Stimulated activated CD8-positive, alpha-beta memory T cell treated with anti-CD3 and anti-CD28 coated beads, Interleukin-15, amount 100 ng/mL, for 1 hour (primary cell): Measurements from ENCODE around the gene CD48.

Source experiments
- DNase-seq: peaks from one replicate; pipeline ENCODE4 v3.0.0-alpha.2; 2020; ENCODE audit warnings: low read depth

Gene CD48, protein sequence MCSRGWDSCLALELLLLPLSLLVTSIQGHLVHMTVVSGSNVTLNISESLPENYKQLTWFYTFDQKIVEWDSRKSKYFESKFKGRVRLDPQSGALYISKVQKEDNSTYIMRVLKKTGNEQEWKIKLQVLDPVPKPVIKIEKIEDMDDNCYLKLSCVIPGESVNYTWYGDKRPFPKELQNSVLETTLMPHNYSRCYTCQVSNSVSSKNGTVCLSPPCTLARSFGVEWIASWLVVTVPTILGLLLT

DNA sequence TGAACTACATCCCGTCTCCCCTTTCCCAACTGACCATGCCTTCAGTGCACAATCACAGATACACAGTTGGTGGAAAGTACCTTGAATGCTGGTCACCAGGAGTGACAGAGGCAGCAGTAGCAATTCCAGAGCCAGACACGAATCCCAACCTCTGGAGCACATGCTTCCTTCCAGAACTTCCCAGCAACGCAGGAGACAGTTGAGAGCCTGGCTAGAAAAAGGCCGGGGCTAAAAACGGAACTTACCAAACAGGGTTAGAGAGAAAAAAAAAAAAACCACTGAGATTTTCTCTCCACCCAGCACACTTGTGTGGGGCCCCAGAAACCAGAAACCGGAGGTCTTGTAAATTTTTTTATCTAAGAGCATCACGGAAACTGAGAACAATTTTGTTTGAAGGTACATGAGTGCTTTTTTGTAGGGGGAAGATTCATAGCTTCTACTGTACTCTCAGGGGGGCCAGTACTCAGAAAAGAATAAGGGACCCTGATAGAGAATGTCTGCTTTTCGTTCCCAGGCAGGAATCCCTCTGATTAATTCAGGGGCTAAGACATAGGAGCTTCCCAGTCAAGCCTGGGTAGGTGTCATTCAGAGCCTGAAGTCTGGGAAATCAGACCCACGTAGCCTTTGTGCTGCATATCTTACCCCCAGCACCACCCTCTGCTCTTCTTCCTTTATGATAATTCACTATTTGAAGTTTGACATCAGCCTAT lies at the start of gene CD48:
Gene CD48, minus strand, starts transcription at position 221 of the 710 bp plus-strand sequence. Its CDS starts 59 bp downstream, at position 162.
- DNase-seq, result peak; percentile 28

DNA sequence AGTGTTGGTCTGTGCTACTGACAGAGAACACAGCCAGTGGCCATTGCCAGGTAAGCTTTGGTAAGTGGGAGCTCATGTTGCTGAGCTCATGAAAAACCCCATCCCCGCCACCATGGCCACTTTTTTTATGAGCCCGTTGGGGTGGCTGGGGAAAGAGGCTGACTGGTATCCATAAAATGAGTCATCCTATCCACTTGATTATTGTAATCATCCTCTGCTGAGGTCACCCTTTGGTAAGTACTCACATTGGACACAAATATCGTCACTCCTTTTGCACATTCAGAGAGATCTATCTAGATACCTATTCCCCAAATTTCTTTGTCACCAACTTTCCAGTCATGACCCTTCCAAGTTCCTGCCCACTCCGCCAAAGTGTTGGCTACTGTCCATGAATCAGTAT lies 49.4 kb upstream of the CD48 start:
- DNase-seq, result no peak

DNA sequence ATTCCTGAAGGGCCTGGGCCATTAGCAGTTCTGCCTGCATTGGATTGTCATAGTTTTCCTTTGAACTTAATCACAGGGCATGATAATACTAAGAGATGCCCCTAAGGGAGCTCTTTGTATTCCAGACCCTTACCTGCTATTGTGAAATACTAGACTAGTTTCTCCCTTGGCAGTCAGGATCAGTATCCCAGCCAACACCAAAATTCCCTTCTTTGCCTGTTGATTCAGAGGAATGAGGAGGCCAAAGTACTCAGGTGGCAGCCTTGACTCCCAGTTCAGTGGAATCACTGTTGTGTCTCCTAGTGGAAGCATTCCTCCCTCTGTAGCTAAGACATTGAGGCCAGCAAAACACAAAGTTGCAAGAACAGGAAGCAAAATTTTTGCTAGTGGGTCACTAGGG lies 48.1 kb upstream of the CD48 start:
- no peak for DNase-seq

DNA sequence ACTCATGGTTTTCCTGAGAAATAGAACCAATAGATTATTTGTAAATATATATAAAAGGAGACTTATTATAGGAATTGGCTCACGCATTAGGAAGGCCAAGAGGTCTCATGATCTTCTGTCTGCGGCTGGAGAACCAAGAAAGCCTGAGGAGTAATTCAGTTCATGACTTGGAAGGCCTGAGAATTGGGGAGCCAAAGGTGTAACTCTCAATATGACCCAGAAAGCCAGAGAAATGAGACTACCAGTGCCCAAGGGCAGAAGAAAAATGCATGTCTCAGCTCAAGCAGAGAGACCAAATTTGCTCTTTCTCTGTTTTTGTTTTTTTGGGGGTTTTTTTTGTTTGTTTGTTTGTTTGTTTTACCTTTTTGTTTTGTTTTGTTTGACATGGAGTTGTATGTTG lies 46.9 kb upstream of the CD48 start:
- DNase-seq, result no peak

DNA sequence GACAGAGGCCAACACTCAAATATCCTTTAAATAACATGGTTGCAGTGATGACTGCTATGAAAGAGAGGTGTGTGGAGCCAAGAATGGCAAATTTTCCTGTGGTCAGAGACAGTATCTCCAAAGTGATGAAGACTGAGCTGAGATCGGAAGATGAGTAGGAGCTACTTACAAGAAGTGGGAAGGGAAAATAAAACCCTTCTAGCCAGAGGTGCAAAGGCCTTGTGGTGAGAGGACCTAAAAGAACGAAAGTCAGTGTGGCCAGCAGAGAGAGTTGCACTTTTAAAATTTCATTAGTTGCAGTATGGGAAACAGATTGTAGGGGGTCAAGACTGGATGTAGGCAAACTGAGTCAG lies 45.2 kb upstream of the CD48 start:
- no peak for DNase-seq

DNA sequence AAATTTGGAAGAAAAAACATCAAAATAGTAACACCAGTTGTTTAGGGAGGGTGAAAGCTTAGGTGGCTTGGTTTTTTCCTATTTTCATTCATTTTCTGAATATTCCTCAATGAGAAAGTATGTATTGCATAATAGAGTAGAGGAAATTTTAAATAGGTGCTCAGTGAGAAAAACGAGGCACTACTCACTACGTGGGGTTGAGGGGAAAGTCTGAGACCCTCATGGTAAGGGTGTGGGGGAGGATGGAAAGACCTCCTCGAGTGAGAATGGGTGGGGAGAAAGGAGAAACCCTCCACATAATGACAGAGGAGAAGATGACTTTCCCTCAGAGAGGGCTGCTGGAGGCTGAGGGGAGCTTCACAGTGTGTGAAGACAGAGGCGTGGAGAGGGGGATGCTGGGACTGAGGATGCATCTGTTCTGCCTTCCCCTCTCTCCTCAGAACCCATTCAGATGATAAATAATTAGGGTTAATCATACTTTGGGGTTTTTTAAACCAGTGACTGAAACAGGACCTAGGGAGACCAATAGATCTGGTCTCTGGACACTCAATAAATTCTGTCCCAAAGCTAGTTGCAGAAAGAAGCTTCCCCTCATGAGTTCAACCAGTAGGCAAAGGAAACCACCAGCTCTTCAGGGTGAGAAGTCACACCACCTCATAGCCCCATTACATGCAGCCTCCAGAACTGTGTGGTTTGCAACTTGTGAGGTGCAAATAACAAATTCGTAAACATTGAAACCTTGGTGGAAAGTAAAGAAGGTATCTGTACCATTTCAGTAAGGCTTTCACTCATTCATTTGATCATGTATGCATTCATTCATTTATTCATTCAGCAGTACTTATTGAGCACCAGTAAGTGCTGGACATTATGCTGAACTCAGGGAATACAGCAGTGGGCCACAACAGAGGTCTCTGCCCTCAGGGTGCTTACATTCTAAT lies 44.6 kb upstream of the CD48 start:
- DNase-seq, result no peak

DNA sequence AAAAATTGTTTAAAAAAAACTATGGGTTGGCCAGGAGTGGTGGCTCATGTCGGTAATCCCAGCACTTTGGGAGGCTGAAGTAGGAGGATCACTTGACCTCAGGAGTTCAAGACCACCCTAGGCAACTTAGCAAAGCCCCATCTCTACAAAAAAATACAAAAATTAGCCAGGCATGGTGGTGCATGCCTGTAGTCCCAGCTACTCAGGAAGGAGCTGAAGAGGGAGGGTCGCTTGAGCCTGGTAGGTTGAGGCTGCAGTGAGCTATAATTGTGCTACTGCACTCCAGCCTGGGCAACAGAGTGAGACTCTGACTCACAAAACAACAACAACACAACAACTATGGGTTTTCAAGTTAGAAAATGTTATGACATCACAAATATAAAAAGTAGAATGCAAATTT lies 43.8 kb upstream of the CD48 start:
- DNase-seq, result no peak

DNA sequence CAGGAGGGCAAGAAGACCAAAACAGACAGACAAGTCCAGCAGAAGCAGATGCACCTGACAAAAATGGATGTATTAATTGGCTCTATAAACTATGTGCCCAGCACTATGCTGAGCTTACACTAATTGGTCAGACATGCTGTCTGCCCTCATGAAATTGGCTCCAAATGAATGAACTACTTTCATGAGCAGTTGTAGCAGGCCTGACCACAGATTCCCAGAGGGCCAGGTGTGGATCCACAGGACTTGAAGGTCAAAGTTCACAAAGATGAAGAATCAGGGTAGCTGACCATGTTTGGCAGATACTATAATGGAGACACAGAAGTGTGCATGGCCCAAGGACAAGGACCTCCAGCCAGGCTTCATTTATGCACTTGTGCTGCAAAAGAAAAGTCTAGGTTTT lies 42.0 kb upstream of the CD48 start:
- no peak for DNase-seq

DNA sequence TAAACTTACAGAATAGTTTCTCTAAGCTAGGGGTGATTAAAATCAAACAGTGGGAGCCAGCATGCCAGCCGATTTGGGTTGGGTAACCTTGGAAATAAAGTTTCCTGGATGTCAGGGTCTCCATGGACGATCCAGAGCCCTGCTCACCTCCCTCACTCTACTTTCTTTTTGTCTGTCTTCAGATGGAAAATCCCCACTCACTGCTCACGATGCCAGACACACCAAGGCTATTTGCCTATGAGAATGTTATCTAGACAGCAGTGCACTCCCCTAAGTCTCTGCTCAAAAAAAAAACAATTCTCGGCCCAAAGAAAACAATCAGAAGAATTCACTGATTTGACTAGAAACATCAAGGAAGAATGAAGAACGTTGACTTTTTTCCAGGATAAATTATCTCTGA lies 41.3 kb upstream of the CD48 start:
- DNase-seq, result no peak

DNA sequence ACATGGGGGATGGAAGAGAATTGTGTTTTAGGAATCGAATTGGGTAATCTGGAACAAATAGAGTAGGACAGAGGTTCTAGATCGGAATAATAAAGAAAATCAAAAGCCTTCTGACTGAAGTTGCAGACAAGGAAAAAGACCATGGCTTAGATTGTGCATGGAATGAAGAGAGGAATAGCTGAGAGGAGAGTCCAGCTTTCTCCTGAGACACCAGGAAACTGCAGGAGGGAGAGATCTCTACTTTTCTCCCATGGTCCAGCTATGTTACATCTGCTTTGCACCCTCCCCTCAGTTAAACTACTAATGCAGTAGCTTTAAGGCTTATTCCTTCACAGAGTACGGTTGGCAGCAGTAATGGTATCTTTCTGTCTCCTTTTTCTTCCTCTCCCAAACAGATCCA lies 40.8 kb upstream of the CD48 start:
- DNase-seq, result no peak

DNA sequence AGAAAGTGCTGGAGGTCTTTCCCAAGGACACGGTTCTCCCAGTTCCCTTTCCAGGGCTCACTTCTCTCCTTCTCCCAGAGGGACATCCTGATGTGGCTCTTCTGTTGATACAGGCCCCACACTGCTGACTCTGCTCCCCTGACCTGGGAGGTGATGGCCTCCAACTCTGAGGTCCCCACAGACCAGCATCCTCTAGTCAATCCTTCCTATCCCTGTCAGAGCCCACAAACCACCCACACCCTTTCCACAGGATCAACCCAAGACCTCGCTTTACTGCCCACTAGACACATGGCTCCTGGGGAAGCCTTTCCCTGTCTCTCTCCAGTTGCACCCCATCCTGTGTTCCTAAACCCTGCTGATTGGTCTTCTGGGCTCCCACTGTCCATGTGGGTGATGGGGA lies 39.0 kb upstream of the CD48 start:
- no peak for DNase-seq

DNA sequence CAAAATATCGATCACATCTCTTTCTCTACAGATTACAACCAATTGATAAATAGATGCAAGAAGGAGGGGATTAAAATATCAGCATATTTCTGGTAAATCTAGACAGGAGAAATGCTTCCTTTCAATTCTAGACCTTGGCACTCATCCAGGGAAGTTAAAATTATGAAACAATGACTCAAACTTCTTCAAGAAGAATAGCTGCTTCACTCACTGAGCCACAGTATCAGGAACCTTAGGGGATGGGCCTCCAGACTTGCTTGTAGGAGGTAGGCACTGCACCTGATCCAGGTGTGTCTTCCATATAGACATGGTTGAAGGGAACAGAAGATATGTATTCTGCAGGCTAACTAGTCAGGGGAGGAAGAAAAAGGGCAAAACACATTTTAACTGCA lies 37.3 kb upstream of the CD48 start:
- no peak for DNase-seq

DNA sequence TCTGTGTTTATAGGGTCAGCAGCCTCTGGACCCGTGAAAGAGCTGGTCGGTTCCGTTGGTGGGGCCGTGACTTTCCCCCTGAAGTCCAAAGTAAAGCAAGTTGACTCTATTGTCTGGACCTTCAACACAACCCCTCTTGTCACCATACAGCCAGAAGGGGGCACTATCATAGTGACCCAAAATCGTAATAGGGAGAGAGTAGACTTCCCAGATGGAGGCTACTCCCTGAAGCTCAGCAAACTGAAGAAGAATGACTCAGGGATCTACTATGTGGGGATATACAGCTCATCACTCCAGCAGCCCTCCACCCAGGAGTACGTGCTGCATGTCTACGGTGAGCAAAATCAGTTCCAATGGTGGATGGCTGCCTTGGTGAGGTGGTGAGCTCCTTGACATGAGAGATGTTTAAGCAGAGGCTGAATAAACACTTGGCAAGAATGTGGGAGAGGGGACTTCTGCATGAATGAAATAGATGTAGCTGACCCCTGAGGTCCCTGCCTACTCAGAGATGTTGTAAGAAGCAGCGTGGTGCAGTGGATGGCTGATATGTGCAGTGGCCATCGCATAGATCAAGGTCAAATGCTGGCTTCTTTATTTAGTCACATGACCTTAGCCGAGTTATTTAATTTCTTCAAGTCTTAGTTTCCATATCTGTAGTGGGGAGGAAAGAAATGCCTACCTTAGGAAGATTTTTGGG lies 36.7 kb upstream of the CD48 start:
- no peak for DNase-seq

DNA sequence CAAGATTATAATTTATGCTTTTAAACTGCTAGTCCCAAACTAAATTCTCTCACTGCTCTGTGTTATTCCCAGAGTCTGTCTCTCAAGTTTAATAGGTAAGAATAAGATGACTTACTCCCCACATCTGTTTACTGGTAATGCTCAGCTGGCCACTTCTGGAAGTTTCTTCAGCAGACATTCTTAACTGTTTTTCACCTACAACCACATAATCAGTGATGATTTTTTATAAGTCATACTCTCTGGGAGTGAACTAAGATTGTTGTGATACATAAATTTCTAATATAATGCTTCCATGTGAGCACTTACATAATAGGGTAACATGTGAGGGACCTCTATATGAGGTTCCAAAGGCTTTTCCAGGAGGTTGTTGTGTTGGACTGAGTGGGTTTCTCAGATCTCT lies 36.1 kb upstream of the CD48 start:
- no peak for DNase-seq

DNA sequence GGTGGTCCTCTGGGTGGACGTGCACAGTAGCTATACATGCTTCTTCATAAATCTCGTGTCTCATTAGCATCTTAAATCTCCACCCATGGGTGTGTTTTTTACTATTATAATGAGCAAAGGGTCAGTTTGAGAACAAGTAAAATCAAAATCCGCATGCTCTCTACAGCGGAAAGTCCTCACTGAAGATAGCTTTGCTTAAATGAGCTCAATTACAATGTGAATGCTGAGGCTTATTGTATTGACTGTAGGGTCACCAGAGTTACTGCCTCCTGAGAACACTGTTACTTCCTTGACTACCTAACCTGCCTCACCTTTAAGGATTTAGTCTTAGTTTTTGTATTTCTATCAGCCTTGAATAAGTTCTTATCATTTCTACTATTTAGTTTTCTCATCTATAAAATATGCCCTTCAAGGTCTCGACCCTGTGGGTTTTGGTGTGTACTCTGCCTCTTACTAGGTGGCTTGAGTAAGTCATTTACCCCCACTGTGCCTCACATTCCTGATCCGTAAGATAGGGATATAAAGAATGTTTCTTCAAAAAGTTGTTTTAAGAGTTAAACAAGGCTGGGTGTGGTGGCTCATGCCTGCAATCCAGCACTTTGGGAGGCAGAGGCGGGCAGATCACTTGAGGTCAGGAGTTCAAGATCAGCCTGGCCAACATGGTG lies 35.3 kb upstream of the CD48 start:
- DNase-seq, result no peak

DNA sequence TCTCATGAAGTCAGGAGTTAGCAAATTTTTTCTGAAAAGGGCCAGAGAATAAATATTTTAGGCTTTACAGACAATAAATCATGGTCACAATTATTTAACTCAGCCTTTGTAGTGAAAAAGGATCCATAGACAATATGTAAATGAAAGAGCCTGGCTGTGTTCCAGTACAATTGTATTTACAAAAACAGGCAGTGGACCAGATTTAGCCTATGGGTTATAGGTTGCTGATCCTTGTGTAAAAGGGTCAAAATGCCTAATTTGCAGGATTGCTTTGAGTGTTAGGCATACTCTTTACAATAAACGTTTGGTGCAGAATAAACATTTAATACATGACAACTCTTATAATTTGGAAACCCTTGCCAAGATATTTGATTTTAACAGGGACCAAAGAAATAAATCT lies 33.9 kb upstream of the CD48 start:
- DNase-seq, result no peak

DNA sequence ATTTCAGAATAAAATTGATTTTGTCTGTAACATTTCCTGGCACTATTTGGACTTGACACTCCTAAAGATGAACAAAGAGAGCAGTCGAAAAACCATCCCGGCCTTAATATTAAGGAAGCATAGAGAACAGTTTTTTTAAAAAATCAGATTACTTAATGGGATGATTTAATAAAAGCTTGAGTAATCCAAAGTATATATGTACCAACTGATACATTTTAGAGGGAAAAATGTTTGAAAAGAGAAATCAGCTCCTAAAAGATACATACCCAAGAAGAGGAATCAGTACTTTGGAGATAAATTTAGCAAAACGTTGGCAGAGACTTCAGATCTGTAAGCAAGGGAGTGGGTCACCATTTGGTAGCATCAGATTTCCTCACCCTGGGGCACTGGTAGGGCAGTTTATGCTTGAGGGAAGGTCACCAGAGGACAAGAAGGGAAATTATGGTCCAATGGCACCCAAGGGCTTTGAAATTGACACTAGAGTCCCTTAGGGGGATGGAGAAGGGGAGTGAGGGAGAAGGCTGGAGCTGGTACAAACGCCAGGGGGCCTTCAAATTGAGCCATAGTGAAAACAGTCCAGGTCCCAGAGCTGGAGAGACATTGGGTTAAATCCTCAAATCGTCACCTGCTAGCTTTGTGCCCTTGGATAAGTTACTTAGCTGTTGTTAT lies 33.4 kb upstream of the CD48 start:
- DNase-seq, result no peak

DNA sequence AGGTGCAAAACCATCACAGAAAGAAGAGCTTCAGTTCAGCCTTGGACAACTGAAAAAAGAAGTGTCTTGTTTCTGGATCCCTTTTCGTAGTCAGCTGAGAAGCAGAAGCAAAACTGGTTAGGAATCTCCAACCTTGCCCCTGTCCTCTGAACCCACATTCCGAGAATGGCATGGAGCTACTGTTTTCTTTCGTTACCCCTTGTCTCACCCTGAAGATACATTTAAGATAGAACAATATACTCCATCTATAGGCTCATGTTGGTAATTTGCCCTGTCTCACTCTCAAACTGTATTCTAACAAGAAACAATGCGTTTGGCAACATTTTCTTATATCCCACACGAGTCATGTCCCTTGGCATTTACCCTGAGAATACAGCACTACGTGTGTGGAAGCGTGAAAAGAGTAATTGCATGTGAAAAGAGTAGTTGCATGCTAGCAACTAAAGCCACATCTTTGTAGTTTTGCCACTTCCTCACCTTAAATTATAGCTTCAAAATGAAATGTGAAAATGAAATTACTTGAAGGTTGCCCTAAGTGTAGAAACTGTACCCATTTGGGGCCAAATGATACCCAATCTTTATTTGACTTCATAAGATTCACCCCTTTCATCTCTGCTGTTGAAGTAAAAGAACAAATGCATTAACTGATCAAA lies 32.7 kb upstream of the CD48 start:
- DNase-seq, result no peak

DNA sequence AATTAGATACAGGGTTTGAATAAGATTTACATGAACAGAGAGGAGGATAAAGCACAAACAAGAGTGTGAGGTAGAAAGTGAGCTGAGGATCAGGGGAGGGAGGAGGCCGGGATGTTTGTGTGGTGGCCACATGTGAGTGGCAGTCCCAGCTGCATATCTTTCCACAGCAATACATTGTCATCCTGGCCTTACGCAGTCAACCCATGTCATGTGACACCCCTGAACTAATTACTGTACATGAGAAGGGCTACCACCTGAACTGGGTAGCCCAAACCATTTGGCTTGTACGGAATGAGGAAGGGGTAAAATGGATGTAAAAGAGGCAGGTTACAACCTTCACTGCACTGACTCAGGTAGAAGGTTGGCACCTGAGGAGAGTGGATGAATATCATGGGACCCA lies 31.6 kb upstream of the CD48 start:
- DNase-seq, result no peak

DNA sequence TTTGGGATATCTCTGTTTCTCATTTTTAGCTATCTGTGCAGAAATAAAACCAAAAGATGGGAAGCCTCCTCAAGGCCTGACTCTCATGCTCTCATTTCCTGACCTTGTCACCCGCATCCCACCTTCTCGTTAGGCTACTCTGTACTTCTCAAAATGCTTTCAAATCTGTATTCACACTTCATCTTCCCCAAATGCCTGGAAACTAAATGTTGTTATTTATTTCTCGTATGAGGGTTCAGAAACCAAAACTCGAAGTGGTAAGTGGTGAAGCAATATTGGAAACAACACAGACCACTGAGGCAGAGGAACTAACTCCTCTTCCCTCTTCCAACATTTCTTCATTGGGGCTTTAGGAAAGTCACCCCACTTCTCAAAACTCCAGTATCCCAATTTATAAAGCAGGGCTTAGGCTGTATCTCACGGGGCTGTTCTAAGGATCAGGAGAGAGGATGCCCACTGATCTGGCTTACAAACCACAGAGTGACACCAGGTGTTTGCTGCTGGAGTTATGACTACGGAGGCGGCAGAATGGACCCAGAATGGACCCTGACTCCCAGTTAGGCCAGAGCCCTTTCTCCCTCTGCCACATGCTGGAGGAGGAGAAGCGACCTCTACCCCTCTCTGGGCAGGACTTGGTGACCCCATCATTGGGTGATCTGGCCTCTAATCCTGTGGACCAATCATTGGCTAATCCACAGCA lies 31.0 kb upstream of the CD48 start:
- DNase-seq, result no peak
